H1 (cell line): ENCODE data around the gene OR51G1. TPM values are rescaled to one million over a fixed set of nuclear protein-coding genes. Genes with fewer than 3 reads are reported as not detected.

Experiments used
- CTCF ChIA-PET: fragments of 300-600 bp; sonication (Branson Sonifier 250); formaldehyde crosslinking; loops from one replicate; lab custom pipeline; 2021; ENCODE audit not compliant: partially characterized antibody; lab: Charles Lee
- POLR2A ChIA-PET: fragments of 300-600 bp; sonication (Branson Sonifier 250); formaldehyde crosslinking; loops from one replicate; lab custom pipeline; 2021; ENCODE audit warnings: inconsistent platforms; ENCODE audit not compliant: partially characterized antibody; lab: Charles Lee
- DNase-seq, 2 experiments: peaks; one replicate each; pipeline versions ENCODE4 v3.0.0 to v3.0.0-alpha.2; 2010 to 2022; ENCODE audit warnings: low spot score in 2 of 2, low read depth in 1 of 2, mixed read lengths in 1 of 2
- FAIRE-seq: peaks from 2 replicates; lab custom pipeline; 2011; peaks lifted over from hg19 to GRCh38; lab: Jason Lieb, UNC
- H2AFZ ChIP-seq: 2 replicates; pipeline ENCODE4 v1.8.1; 2012; ENCODE audit warnings: low read length, inconsistent platforms
- H2AK5ac ChIP-seq: 2 replicates; pipeline ENCODE4 v1.6.1; 2013; ENCODE audit warnings: low read depth, low read length
- H2BK120ac ChIP-seq: replicated peaks from 2 replicates; pipeline ENCODE3; 2013; ENCODE audit warnings: low read depth, low read length, inconsistent platforms
- H2BK12ac ChIP-seq: 2 replicates; pipeline ENCODE4 v1.6.1; 2013; ENCODE audit warnings: low read depth, low read length
- H2BK15ac ChIP-seq: 2 replicates; pipeline ENCODE4 v1.6.1; 2013; ENCODE audit warnings: low read length
- H2BK20ac ChIP-seq: 2 replicates; pipeline ENCODE4 v1.6.1; 2013; ENCODE audit warnings: low read length
- H2BK5ac ChIP-seq: 2 replicates; pipeline ENCODE4 v1.6.1; 2013; ENCODE audit warnings: low read depth, low read length
- H3K14ac ChIP-seq: 2 replicates; pipeline ENCODE4 v1.6.1; 2013; ENCODE audit warnings: inconsistent platforms; ENCODE audit not compliant: insufficient read length
- H3K18ac ChIP-seq: 2 replicates; pipeline ENCODE4 v1.6.1; 2013; ENCODE audit warnings: low read length; ENCODE audit errors: extremely low read depth
- H3K23ac ChIP-seq: 2 replicates; pipeline ENCODE4 v1.6.1; 2013; ENCODE audit warnings: inconsistent platforms; ENCODE audit not compliant: insufficient read length
- H3K23me2 ChIP-seq: 2 replicates; pipeline ENCODE4 v1.6.1; 2013; ENCODE audit warnings: low read depth, low read length
- H3K27ac ChIP-seq: 2 replicates; pipeline ENCODE4 v1.6.1; 2011; ENCODE audit warnings: low read depth, low read length, inconsistent platforms
- H3K27me3 ChIP-seq, 4 experiments: replicated peaks in 1 of 4; 1 replicate in 1 of 4; 2 replicates in 3 of 4; pipeline versions ENCODE4 v1.6.1 to v1.8.1; 2011 to 2013; ENCODE audit warnings: low read length in 3 of 4, mild to moderate bottlenecking in 3 of 4, inconsistent platforms in 2 of 4, mixed read lengths in 2 of 4, moderate library complexity in 1 of 4; ENCODE audit not compliant: control insufficient read depth in 3 of 4, insufficient read depth in 3 of 4; ENCODE audit errors: extremely low read depth in 1 of 4
- H3K36me3 ChIP-seq, 4 experiments: 2 replicates each; pipeline versions ENCODE4 v1.6.1 to v1.8.1; 2011 to 2013; ENCODE audit warnings: mild to moderate bottlenecking in 4 of 4, low read length in 3 of 4, moderate library complexity in 2 of 4, control low read depth in 1 of 4, inconsistent platforms in 1 of 4; ENCODE audit not compliant: insufficient read depth in 4 of 4, control insufficient read depth in 2 of 4
- H3K4ac ChIP-seq: replicated peaks from 2 replicates; pipeline ENCODE3; 2013; ENCODE audit warnings: low read length, low read depth, mixed read lengths, inconsistent platforms; ENCODE audit not compliant: insufficient read length
- H3K4me1 ChIP-seq, 4 experiments: replicated peaks in 1 of 4; 1 replicate in 1 of 4; 2 replicates in 3 of 4; pipeline versions ENCODE4 v1.6.1 to v1.8.1; 2011 to 2013; ENCODE audit warnings: low read length in 3 of 4, inconsistent platforms in 2 of 4, mixed read lengths in 1 of 4; ENCODE audit not compliant: insufficient read depth in 4 of 4, control insufficient read depth in 3 of 4
- H3K4me2 ChIP-seq, 2 experiments: 2 replicates each; pipeline versions ENCODE4 v1.6.1 to v1.8.1; 2011 to 2013; ENCODE audit warnings: low read depth in 2 of 2, low read length in 2 of 2, control low read depth in 1 of 2, inconsistent platforms in 1 of 2, mild to moderate bottlenecking in 1 of 2; ENCODE audit not compliant: insufficient read depth in 1 of 2
- H3K4me3 ChIP-seq, 4 experiments: fragments of 200-600, 300-600 bp in 1 of 4; sonication (generic), shearing (Covaris generic), sonication (Bioruptor Twin) in 1 of 4; 2 replicates each; pipeline versions ENCODE4 v1.5.1 to v1.8.1; 2011 to 2016; ENCODE audit warnings: low read length in 4 of 4, low read depth in 3 of 4, control low read depth in 2 of 4, inconsistent platforms in 2 of 4, mild to moderate bottlenecking in 2 of 4, mixed read lengths in 1 of 4, moderate library complexity in 1 of 4; ENCODE audit not compliant: insufficient read depth in 2 of 4; ENCODE audit errors: extremely low read depth in 1 of 4
- H3K56ac ChIP-seq: replicated peaks from 2 replicates; pipeline ENCODE3; 2013; ENCODE audit warnings: low read depth, mild to moderate bottlenecking, mixed read lengths, low read length, inconsistent platforms; ENCODE audit not compliant: insufficient read length
- H3K79me1 ChIP-seq: 2 replicates; pipeline ENCODE4 v1.6.1; 2013; ENCODE audit warnings: low read depth, low read length, control low read depth
- H3K79me2 ChIP-seq, 2 experiments: 2 replicates each; pipeline versions ENCODE4 v1.6.1 to v1.8.1; 2012 to 2013; ENCODE audit warnings: low read length in 2 of 2, mild to moderate bottlenecking in 2 of 2, inconsistent platforms in 1 of 2; ENCODE audit not compliant: insufficient read depth in 2 of 2, control insufficient read depth in 1 of 2
- H3K9ac ChIP-seq, 4 experiments: replicated peaks in 1 of 4; 1 replicate in 1 of 4; 2 replicates in 3 of 4; pipeline versions ENCODE4 v1.6.1 to v1.8.1; 2011 to 2013; ENCODE audit warnings: low read depth in 3 of 4, low read length in 3 of 4, control low read depth in 2 of 4, mild to moderate bottlenecking in 2 of 4, moderate library complexity in 2 of 4, inconsistent platforms in 1 of 4; ENCODE audit errors: extremely low read depth in 1 of 4
- H3K9me3 ChIP-seq, 2 experiments: 2 replicates each; pipeline versions ENCODE4 v1.6.1 to v1.8.1; 2012 to 2013; ENCODE audit warnings: mild to moderate bottlenecking in 2 of 2, moderate library complexity in 2 of 2, control low read depth in 1 of 2, inconsistent platforms in 1 of 2, low read depth in 1 of 2, low read length in 1 of 2, mixed read lengths in 1 of 2; ENCODE audit not compliant: insufficient read depth in 2 of 2
- H4K20me1 ChIP-seq, 2 experiments: replicated peaks in 1 of 2; 2 replicates each; pipeline versions ENCODE3 to v1.8.1; 2011 to 2013; ENCODE audit warnings: inconsistent platforms in 2 of 2, low read length in 2 of 2, mild to moderate bottlenecking in 1 of 2; ENCODE audit not compliant: insufficient read depth in 2 of 2, control insufficient read depth in 1 of 2
- H4K5ac ChIP-seq: 2 replicates; pipeline ENCODE4 v1.6.1; 2013; ENCODE audit warnings: low read length, low read depth, mixed read lengths, inconsistent platforms; ENCODE audit not compliant: insufficient read length
- H4K8ac ChIP-seq: 2 replicates; pipeline ENCODE4 v1.8.0; 2013; ENCODE audit warnings: mild to moderate bottlenecking, moderate library complexity, low read length, inconsistent platforms; ENCODE audit not compliant: insufficient read depth; ENCODE audit errors: extremely low read depth
- H4K91ac ChIP-seq: replicated peaks from 2 replicates; pipeline ENCODE3; 2013; ENCODE audit warnings: low read length, mixed read lengths, inconsistent platforms; ENCODE audit not compliant: insufficient read length
- EZH2 ChIP-seq: fragments of 200-600 bp; sonication (generic); IDR thresholded peaks from 2 replicates; pipeline ENCODE4 v1.7.1; 2012; ENCODE audit warnings: low read depth, mild to moderate bottlenecking, moderate library complexity, low read length, inconsistent platforms; ENCODE audit not compliant: severe bottlenecking
- GABPA ChIP-seq: IDR thresholded peaks from 2 replicates; pipeline ENCODE4 v1.6.1; 2011; ENCODE audit warnings: mild to moderate bottlenecking, low read length, moderate library complexity, borderline replicate concordance; ENCODE audit not compliant: insufficient read depth
- NRF1 ChIP-seq: IDR thresholded peaks from 2 replicates; pipeline ENCODE4 v1.6.1; 2011; ENCODE audit warnings: mild to moderate bottlenecking, low read depth, low read length, improper control_type of control experiment
- RXRA ChIP-seq: IDR thresholded peaks from 2 replicates; pipeline ENCODE4 v1.6.1; 2011; ENCODE audit warnings: low read depth, mild to moderate bottlenecking, low read length, moderate library complexity; ENCODE audit not compliant: insufficient read depth
- SP4 ChIP-seq: IDR thresholded peaks from 2 replicates; pipeline ENCODE4 v1.6.1; 2012; ENCODE audit warnings: low read length, inconsistent platforms
- TAF1 ChIP-seq: IDR thresholded peaks from 2 replicates; pipeline ENCODE4 v1.6.1; 2011; ENCODE audit warnings: mild to moderate bottlenecking, low read depth, low read length
- TAF7 ChIP-seq: optimal IDR thresholded peaks from 2 replicates; pipeline ENCODE3; 2011; ENCODE audit warnings: low read depth, mild to moderate bottlenecking, inconsistent platforms, low read length, moderate library complexity, borderline replicate concordance
- WGBS, 2 experiments: shearing (Covaris generic) in 1 of 2; methylation state at CpG; one replicate each; pipeline versions ENCODE4 v1.1.6 to v1.1.7; 2013 to 2015; ENCODE audit warnings: low lambda C conversion rate in 2 of 2, mixed read lengths in 2 of 2, inconsistent platforms in 1 of 2, low coverage in 1 of 2, missing lambda C conversion rate in 1 of 2; ENCODE audit not compliant: insufficient replicate concordance in 2 of 2, insufficient coverage in 1 of 2, insufficient read length in 1 of 2; ENCODE audit errors: extremely low coverage in 1 of 2, missing lambda C conversion rate in 1 of 2; 5-methylcytosine and 5-hydroxymethylcytosine counted together
- polyA plus RNA-seq, 7 experiments: library from polyadenylated mRNA; depleted of rRNA in 3 of 7; stranded (reverse) in 5 of 7; unstranded in 2 of 7; fragments of >200 nt in 5 of 7; fragments of 200-250 nt in 2 of 7; gene quantifications; 1 replicate in 5 of 7; 2 replicates in 1 of 7; 4 replicates in 1 of 7; pipeline versions ENCODE4 v1.2.1 to v1.2.3, GENCODE V29; 2011 to 2013; ENCODE audit warnings: missing spikeins in 2 of 7, mixed read lengths in 2 of 7
- total RNA-seq: library from RNA; stranded (reverse); fragmentation: NEBNext Ultra II Directional; extraction: Animal tissue kit (Norgen Biotek cat#: 25700); gene quantifications from 2 replicates; pipeline ENCODE4 v1.2.1, GENCODE V29; 2021

OR51G1 gene
- total and polyA plus RNA-seq, 2 of the 8 experiments (the other 6 are each of a cell fraction or from before 2014, with no cell fraction given), result not detected

GRCh38 chr11:4962816-4963215 lies 38.7 kb upstream of the OR51G1 start:
- Histone ChIP-seq H3K9me3 (no peaks in the 10 kb centered on the region), H2BK120ac (no peak overlapping the region), H3K36me3 (no peaks in the 10 kb centered on the region), H2AK5ac (no peak overlapping the region), H3K14ac (no peak overlapping the region), H3K79me2 (no peaks in the 10 kb centered on the region), H2AFZ (no peak overlapping the region), H3K9ac (no peak overlapping the region), H4K5ac (no peak overlapping the region), H4K8ac (no peak overlapping the region), H2BK20ac (no peak overlapping the region), H2BK15ac (no peak overlapping the region), H3K27ac (no peak overlapping the region), H3K27me3 (no peaks in the 10 kb centered on the region), H4K20me1 (no peaks in the 10 kb centered on the region), H3K56ac (no peak overlapping the region), H3K23me2 (no peaks in the 10 kb centered on the region), H4K91ac (no peak overlapping the region), H3K4me1 (no peaks in the 10 kb centered on the region), H3K79me1 (no peaks in the 10 kb centered on the region), H3K18ac (no peak overlapping the region), H3K4me3 (no peak overlapping the region), H2BK12ac (no peak overlapping the region), H3K23ac (no peak overlapping the region), H3K4ac (no peak overlapping the region), H3K4me2 (no peak overlapping the region), H2BK5ac (no peak overlapping the region)
- DNase-seq (no peak), FAIRE-seq (no peak)
- 100% methylated on average over 1 of the region's 1 CpG; no CpG with 5 or more reads in 1 of the 2 experiments for WGBS, 2 experiments
- CTCF ChIA-PET, result no interaction called here
- no peak for TF ChIP-seq TAF7
- no peak for TF ChIP-seq SP4
- no peak for TF ChIP-seq GABPA
- no peak for TF ChIP-seq NRF1
- no peak for TF ChIP-seq EZH2
- no peak for TF ChIP-seq RXRA
- TF ChIP-seq TAF1, result no peak
- POLR2A ChIA-PET, result no interaction called here
